Osteocyte (in vitro differentiated cells): ENCODE measurements around the gene SLC39A11. TPM values are rescaled to one million over a fixed set of nuclear protein-coding genes. Genes with fewer than 3 reads are reported as not detected.

Source experiments
- DNase-seq: peaks from one replicate; pipeline ENCODE4 v3.0.0; 2021; ENCODE audit warnings: mixed read lengths; ENCODE audit not compliant: unreplicated experiment; ENCODE audit errors: extremely low spot score
- H3K27ac Mint-ChIP-seq: one replicate; pipeline ENCODE4 v1.8.0; 2021; ENCODE audit warnings: mild to moderate bottlenecking, mixed read lengths; ENCODE audit not compliant: unreplicated experiment
- H3K27me3 Mint-ChIP-seq: one replicate; pipeline ENCODE4 v1.8.0; 2021; ENCODE audit warnings: mixed read lengths; ENCODE audit not compliant: unreplicated experiment
- H3K36me3 Mint-ChIP-seq: one replicate; pipeline ENCODE4 v1.8.0; 2021; ENCODE audit warnings: mixed read lengths; ENCODE audit not compliant: unreplicated experiment
- H3K4me1 Mint-ChIP-seq: one replicate; pipeline ENCODE4 v1.8.0; 2021; ENCODE audit warnings: mixed read lengths; ENCODE audit not compliant: unreplicated experiment
- H3K4me3 Mint-ChIP-seq: one replicate; pipeline ENCODE4 v1.8.0; 2021; ENCODE audit warnings: mild to moderate bottlenecking, moderate library complexity, mixed read lengths; ENCODE audit not compliant: unreplicated experiment
- H3K9me3 Mint-ChIP-seq: one replicate; pipeline ENCODE4 v1.8.0; 2021; ENCODE audit warnings: mixed read lengths; ENCODE audit not compliant: unreplicated experiment
- CTCF ChIP-seq: fragments of 200-600 bp; sonication (generic); IDR thresholded peaks from 2 replicates; pipeline ENCODE4 v1.5.0; 2021; ENCODE audit warnings: antibody characterized with exemption, mild to moderate bottlenecking, moderate library complexity
- total RNA-seq: library from RNA; stranded (reverse); gene quantifications from 2 replicates; pipeline ENCODE4 v1.2.1, GENCODE V29; 2021

SLC39A11 gene
- total RNA-seq, 1 donor from 2014 or later, result 50.2 TPM

GRCh38 chr17:72635034-72635635 is 457.4 kb downstream of the SLC39A11 start:
- Mint-ChIP-seq H3K27me3 (no peaks in the 10 kb centered on the region), H3K36me3 (no peaks in the 10 kb centered on the region), H3K4me3 (no peak overlapping the region), H3K4me1 (no peaks in the 10 kb centered on the region), H3K27ac (no peak overlapping the region), H3K9me3 (no peaks in the 10 kb centered on the region)
- no peak for DNase-seq
- no peak for TF ChIP-seq CTCF

DNA sequence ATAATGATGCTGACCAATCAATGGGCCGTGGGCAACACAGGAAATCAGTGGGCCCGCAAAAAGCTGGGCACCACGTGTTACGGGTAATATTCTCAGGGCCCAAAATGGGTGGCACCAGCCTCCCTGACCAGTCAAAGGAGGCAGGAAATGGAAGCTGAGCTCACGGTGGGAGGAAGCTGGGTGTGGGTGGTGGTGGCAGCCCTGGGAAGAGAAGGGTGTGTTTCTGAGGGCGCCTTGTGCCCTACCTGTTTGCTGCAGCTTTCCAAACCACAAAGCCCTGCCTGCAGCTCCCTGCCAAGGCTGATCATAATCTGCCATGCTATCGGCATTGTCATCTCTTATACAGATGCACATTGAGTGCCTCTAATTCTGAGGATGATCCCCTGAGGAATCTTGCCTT is 457.9 kb downstream of the SLC39A11 start:
- DNase-seq, result no peak
- peaks cover 2% of the 10 kb centered on the region for H3K36me3 Mint-ChIP-seq
- H3K4me1 Mint-ChIP-seq, result no peaks in the 10 kb centered on the region
- peaks cover 3% of the 10 kb centered on the region for H3K27me3 Mint-ChIP-seq
- no peak for TF ChIP-seq CTCF
- H3K27ac Mint-ChIP-seq, result no peak overlapping the region
- H3K9me3 Mint-ChIP-seq, result peaks cover under 1% of the 10 kb centered on the region
- no peak overlapping the region for H3K4me3 Mint-ChIP-seq

DNA sequence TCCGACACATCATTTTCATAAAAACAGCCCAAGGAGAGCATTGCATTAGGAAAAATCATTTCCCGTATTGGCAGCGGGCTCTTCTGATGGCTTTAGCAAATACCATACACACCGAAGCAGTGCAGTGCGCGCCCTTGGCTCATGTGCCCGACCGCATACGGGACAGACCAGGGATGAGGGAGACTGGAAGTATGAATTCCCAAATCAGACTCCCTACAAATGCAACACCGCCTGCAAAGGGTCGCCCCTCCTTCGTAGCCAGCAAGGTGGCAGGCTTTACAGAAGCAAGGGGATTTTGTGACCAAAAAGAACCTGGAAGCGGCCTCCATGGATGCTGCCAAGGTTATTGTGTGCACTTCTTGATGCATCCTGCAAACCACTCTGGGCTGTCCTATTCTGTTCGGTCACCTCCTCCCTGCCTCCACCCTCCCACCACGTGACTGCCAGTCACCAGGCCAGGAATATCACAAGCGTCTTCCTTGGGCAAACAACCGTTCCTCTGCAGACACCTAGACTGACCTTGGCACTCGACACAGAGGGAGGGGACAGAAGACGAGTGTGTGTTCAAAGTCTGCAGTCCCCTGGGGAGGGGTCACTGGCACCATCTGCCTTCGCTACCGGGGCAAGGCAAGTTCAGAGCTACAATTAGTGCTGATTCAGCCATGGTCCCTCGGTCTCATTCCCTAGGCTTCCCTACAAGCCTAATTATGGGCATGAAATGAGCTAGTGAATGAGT is 460.4 kb downstream of the SLC39A11 start:
- H3K4me3 Mint-ChIP-seq, result no peak overlapping the region
- no peak for TF ChIP-seq CTCF
- no peaks in the 10 kb centered on the region for H3K4me1 Mint-ChIP-seq
- H3K27ac Mint-ChIP-seq, result no peak overlapping the region
- DNase-seq, result no peak
- H3K27me3 Mint-ChIP-seq, result peaks cover 15% of the 10 kb centered on the region
- peaks cover 19% of the 10 kb centered on the region for H3K9me3 Mint-ChIP-seq
- H3K36me3 Mint-ChIP-seq, result peaks cover 7% of the 10 kb centered on the region

DNA sequence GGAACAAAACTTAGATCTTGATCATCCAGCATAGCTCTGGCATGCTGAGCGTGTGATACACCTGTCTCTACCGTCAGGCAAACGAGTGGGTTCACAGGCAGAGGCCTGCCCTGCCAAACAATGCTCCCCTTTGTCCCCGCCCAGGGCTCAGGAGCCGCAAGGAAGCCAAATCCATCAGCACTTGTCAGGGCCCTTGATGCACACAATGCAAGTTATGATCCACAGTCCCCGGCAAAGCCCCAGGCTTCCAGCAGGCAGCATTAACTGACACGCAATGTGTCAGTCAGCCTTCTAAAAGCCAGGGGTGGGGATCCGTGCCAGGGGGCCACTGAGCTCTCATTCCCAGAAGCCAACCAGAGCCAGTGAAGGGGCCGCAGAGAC is 460.9 kb downstream of the SLC39A11 start:
- H3K4me1 Mint-ChIP-seq, result no peaks in the 10 kb centered on the region
- H3K27ac Mint-ChIP-seq, result no peak overlapping the region
- DNase-seq, result no peak
- H3K36me3 Mint-ChIP-seq, result peaks cover 10% of the 10 kb centered on the region
- peaks cover 15% of the 10 kb centered on the region for H3K27me3 Mint-ChIP-seq
- TF ChIP-seq CTCF, result no peak
- peaks cover 19% of the 10 kb centered on the region for H3K9me3 Mint-ChIP-seq
- H3K4me3 Mint-ChIP-seq, result no peak overlapping the region

GRCh38 chr17:72624652-72625051 is 467.8 kb downstream of the SLC39A11 start:
- H3K27me3 Mint-ChIP-seq, result peaks cover 40% of the 10 kb centered on the region
- H3K9me3 Mint-ChIP-seq, result peaks cover 29% of the 10 kb centered on the region
- H3K36me3 Mint-ChIP-seq, result peaks cover 9% of the 10 kb centered on the region
- H3K27ac Mint-ChIP-seq, result no peak overlapping the region
- no peak for DNase-seq
- no peaks in the 10 kb centered on the region for H3K4me1 Mint-ChIP-seq
- H3K4me3 Mint-ChIP-seq, result no peak overlapping the region
- no peak for TF ChIP-seq CTCF
